Measurements from ENCODE around the gene SCARB2.

DNA sequence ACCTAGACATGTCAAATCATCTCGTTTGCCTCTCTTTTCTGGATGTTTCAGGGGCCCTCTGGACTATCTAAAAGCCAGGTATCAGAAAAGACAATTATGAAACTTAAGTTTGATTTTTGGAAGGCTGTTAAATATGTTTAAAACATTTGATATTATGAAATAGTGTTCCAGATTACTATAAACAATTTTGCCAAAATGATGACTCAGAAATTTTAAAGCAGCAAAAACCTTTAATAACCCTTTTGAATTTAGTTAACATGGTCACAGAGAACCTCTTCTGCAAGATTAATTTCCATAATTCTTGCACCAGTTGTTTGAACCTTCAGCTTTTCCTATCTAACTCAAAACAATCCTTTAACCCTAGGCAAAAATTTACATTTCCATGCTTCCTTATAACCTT is 19.1 kb upstream of the SCARB2 start:
- TF ChIP-seq, protein P1, sequence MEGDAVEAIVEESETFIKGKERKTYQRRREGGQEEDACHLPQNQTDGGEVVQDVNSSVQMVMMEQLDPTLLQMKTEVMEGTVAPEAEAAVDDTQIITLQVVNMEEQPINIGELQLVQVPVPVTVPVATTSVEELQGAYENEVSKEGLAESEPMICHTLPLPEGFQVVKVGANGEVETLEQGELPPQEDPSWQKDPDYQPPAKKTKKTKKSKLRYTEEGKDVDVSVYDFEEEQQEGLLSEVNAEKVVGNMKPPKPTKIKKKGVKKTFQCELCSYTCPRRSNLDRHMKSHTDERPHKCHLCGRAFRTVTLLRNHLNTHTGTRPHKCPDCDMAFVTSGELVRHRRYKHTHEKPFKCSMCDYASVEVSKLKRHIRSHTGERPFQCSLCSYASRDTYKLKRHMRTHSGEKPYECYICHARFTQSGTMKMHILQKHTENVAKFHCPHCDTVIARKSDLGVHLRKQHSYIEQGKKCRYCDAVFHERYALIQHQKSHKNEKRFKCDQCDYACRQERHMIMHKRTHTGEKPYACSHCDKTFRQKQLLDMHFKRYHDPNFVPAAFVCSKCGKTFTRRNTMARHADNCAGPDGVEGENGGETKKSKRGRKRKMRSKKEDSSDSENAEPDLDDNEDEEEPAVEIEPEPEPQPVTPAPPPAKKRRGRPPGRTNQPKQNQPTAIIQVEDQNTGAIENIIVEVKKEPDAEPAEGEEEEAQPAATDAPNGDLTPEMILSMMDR (IDR thresholded peaks at IDR 0.05) = no peak
- no peak for TF ChIP-seq POLR2A (IDR thresholded peaks at IDR 0.05)
